HepG2 (cell line): Measurements from ENCODE around the gene CCDC38. TPM values are rescaled to one million over a fixed set of nuclear protein-coding genes. Genes with fewer than 3 reads are reported as not detected.

Source experiments
- ATAC-seq: fragments of 200-7000 bp; cut with Tn5 transposase; 3 replicates; pipeline ENCODE4 v1.9.1; 2020; ENCODE audit warnings: mild to moderate bottlenecking, moderate library complexity
- Bru-seq: library from RNA; stranded (reverse); fragments of 400-500 nt; gene quantifications from one replicate; lab custom pipeline; 2021; lab: Mats Ljungman, UMichigan
- BruChase-seq, 2 experiments: library from RNA; stranded (reverse); fragments of 400-500 nt; gene quantifications; one replicate each; lab custom pipeline; 2021; lab: Mats Ljungman, UMichigan
- BruUV-seq: library from RNA; stranded (reverse); fragments of 400-500 nt; replicated peaks from 2 replicates; lab custom pipeline; 2021; lab: Mats Ljungman, UMichigan
- CTCF ChIA-PET: fragments of 300-600 bp; formaldehyde crosslinking; extraction: SDS; loops from one replicate; lab custom pipeline; 2021; ENCODE audit warnings: low total read pairs, inconsistent platforms, low intra/inter-chr PET ratio; lab: Yijun Ruan, JAX
- POLR2A ChIA-PET: fragments of 350-600 bp; sonication (Branson Sonifier 250); formaldehyde crosslinking; loops from one replicate; lab custom pipeline; 2020; ENCODE audit warnings: antibody characterized with exemption, inconsistent platforms; lab: Yijun Ruan, JAX
- DNase-seq: peaks from one replicate; pipeline ENCODE4 v3.0.0-alpha.2; 2015; ENCODE audit warnings: low spot score
- FAIRE-seq: peaks from 3 replicates; lab custom pipeline; 2011; peaks lifted over from hg19 to GRCh38; lab: Jason Lieb, UNC
- H2AFZ ChIP-seq: one replicate; pipeline ENCODE4 v1.6.1; 2011; ENCODE audit warnings: low read length, inconsistent platforms
- H3K27ac ChIP-seq: fragments of 300-600 bp; 3 replicates; pipeline ENCODE4 v1.8.0; 2011; ENCODE audit warnings: mixed run types, mild to moderate bottlenecking, mixed read lengths, low read length, inconsistent platforms; ENCODE audit not compliant: insufficient read depth; ENCODE audit errors: extremely low read length
- H3K27me3 ChIP-seq, 2 experiments: fragments of 200-600 bp in 1 of 2; 2 replicates in 1 of 2; 3 replicates in 1 of 2; pipeline versions ENCODE4 v1.6.0 to v1.8.0; 2011; ENCODE audit warnings: low read length in 2 of 2, mild to moderate bottlenecking in 2 of 2, moderate library complexity in 2 of 2, inconsistent platforms in 1 of 2; ENCODE audit not compliant: insufficient read depth in 2 of 2, control insufficient read depth in 1 of 2
- H3K36me3 ChIP-seq, 2 experiments: fragments of 200-600 bp in 1 of 2; replicated peaks in 1 of 2; 2 replicates in 1 of 2; 3 replicates in 1 of 2; pipeline versions ENCODE4 v1.5.1 to v1.8.0; 2011; ENCODE audit warnings: low read length in 2 of 2, inconsistent platforms in 1 of 2; ENCODE audit not compliant: insufficient read depth in 2 of 2, control insufficient read depth in 1 of 2
- H3K4me1 ChIP-seq: 2 replicates; pipeline ENCODE4 v1.5.1; 2012; ENCODE audit warnings: low read length, inconsistent platforms; ENCODE audit not compliant: insufficient read depth
- H3K4me2 ChIP-seq: 2 replicates; pipeline ENCODE4 v1.6.0; 2011; ENCODE audit warnings: low read depth, low read length, inconsistent platforms
- H3K4me3 ChIP-seq, 3 experiments: fragments of 200-600 bp in 1 of 3; sonication (generic), shearing (Covaris generic) in 1 of 3; replicated peaks in 1 of 3; 2 replicates each; pipeline ENCODE4 v1.5.1; 2011 to 2016; ENCODE audit warnings: low read length in 3 of 3, inconsistent platforms in 2 of 3, low read depth in 2 of 3, mild to moderate bottlenecking in 2 of 3, control low read depth in 1 of 3, mixed read lengths in 1 of 3; ENCODE audit not compliant: insufficient read depth in 1 of 3
- H3K79me2 ChIP-seq: one replicate; pipeline ENCODE4 v1.6.1; 2011; ENCODE audit warnings: low read length, inconsistent platforms; ENCODE audit not compliant: insufficient read depth
- H3K9ac ChIP-seq: 2 replicates; pipeline ENCODE4 v1.6.0; 2011; ENCODE audit warnings: mild to moderate bottlenecking, low read depth, low read length, inconsistent platforms; ENCODE audit not compliant: insufficient read depth
- H3K9me3 ChIP-seq: 2 replicates; pipeline ENCODE4 v1.5.1; 2012; ENCODE audit warnings: mild to moderate bottlenecking, low read length
- H4K20me1 ChIP-seq: 2 replicates; pipeline ENCODE4 v1.6.0; 2011; ENCODE audit warnings: inconsistent platforms, mild to moderate bottlenecking, low read length, moderate library complexity; ENCODE audit not compliant: insufficient read depth
- ARNT ChIP-seq: fragments of 450-650 bp; IDR thresholded peaks from 2 replicates; pipeline ENCODE4 v1.6.1; 2017
- ARNT2 ChIP-seq: sonication (generic); formaldehyde crosslinking; IDR thresholded peaks from 2 replicates; pipeline ENCODE4 v1.8.0; 2022; ENCODE audit warnings: mild to moderate bottlenecking, low read depth, missing genetic modification reagents, moderate library complexity
- ATF7-NPFF ChIP-seq: sonication (generic); formaldehyde crosslinking; IDR thresholded peaks from 2 replicates; pipeline ENCODE4 v1.8.1; 2023; ENCODE audit warnings: mild to moderate bottlenecking, low read depth, missing genetic modification reagents, moderate library complexity
- HIVEP1 ChIP-seq: sonication (generic); formaldehyde crosslinking; IDR thresholded peaks from 2 replicates; pipeline ENCODE4 v1.4.0; 2020; ENCODE audit warnings: mild to moderate bottlenecking, missing genetic modification reagents
- ISX ChIP-seq: sonication (generic); formaldehyde crosslinking; conservative IDR thresholded peaks from 2 replicates; pipeline ENCODE4 v1.5.0; 2020; ENCODE audit warnings: missing genetic modification reagents
- KLF13 ChIP-seq: sonication (generic); formaldehyde crosslinking; IDR thresholded peaks from 2 replicates; pipeline ENCODE4 v1.4.0; 2020; ENCODE audit warnings: mild to moderate bottlenecking, missing genetic modification reagents
- KMT2B ChIP-seq: IDR thresholded peaks from 2 replicates; pipeline ENCODE4 v1.6.1; 2016; ENCODE audit warnings: missing genetic modification reagents, missing compliant biosample characterization
- RBFOX2 ChIP-seq: fragments of 200-400 bp; formaldehyde crosslinking; IDR thresholded peaks from 2 replicates; pipeline ENCODE4 v1.6.1; 2017; ENCODE audit warnings: low read depth, mild to moderate bottlenecking, low read length
- SOX6 ChIP-seq, 2 experiments: fragments of 450-650 bp in 1 of 2; sonication (generic) in 1 of 2; formaldehyde crosslinking in 1 of 2; IDR thresholded peaks; 2 replicates each; pipeline versions ENCODE4 v1.4.0 to v1.6.1; 2017 to 2020; ENCODE audit warnings: antibody characterized with exemption in 1 of 2, mild to moderate bottlenecking in 1 of 2, missing genetic modification reagents in 1 of 2
- SSRP1 ChIP-seq: IDR thresholded peaks from 2 replicates; pipeline ENCODE4 v1.6.1; 2016; ENCODE audit warnings: control low read depth
- ZFP62 ChIP-seq: sonication (generic); formaldehyde crosslinking; IDR thresholded peaks from 2 replicates; pipeline ENCODE4 v1.4.0; 2020; ENCODE audit warnings: missing genetic modification reagents
- ZNF441 ChIP-seq: sonication (generic); formaldehyde crosslinking; IDR thresholded peaks from 2 replicates; pipeline ENCODE4 v1.7.0; 2021; ENCODE audit warnings: missing genetic modification reagents, borderline replicate concordance
- ZNF557 ChIP-seq: sonication (generic); formaldehyde crosslinking; IDR thresholded peaks from 2 replicates; pipeline ENCODE4 v1.4.0; 2020; ENCODE audit warnings: missing genetic modification reagents
- ZNF816 ChIP-seq: sonication (generic); formaldehyde crosslinking; IDR thresholded peaks from 2 replicates; pipeline ENCODE4 v1.8.0; 2022; ENCODE audit warnings: missing genetic modification reagents, mild to moderate bottlenecking, borderline replicate concordance
- ZSCAN21 ChIP-seq: sonication (generic); formaldehyde crosslinking; IDR thresholded peaks from 2 replicates; pipeline ENCODE4 v1.8.0; 2022; ENCODE audit warnings: mild to moderate bottlenecking, missing genetic modification reagents, moderate library complexity, borderline replicate concordance
- WGBS: methylation state at CpG from one replicate; pipeline ENCODE4 v1.1.6; 2017; ENCODE audit warnings: low lambda C conversion rate; 5-methylcytosine and 5-hydroxymethylcytosine counted together
- in situ Hi-C: cut with HindIII; loops from 2 replicates; pipeline ENCODE4 v1.10.0; 2017; ENCODE audit warnings: low pct_unique_long_range_greater_than_20kb; ENCODE audit not compliant: extremely low pct_ligation_motif_present
- intact Hi-C: fragments of 100-400 bp; cut with micrococcal nuclease; formaldehyde crosslinking; loops from one replicate; pipeline ENCODE4 v1.10.0; 2022; ENCODE audit not compliant: unreplicated experiment
- long read RNA-seq, 2 experiments: library from RNA in 1 of 2; library from polyadenylated mRNA in 1 of 2; stranded (forward) in 1 of 2; unstranded in 1 of 2; transcript quantifications; one replicate each; pipeline ENCODE4 v2.0.0, GENCODE V29; 2019 to 2022
- polyA minus RNA-seq, 3 experiments: library from RNA; depleted of rRNA, polyadenylated mRNA; stranded (reverse); fragments of >200 nt; gene quantifications; 2 replicates each; pipeline ENCODE4 v1.2.3, GENCODE V29; 2011; ENCODE audit warnings: low replicate concordance in 1 of 3
- polyA plus RNA-seq, 8 experiments: library from polyadenylated mRNA; depleted of rRNA in 3 of 8; stranded (reverse) in 7 of 8; unstranded in 1 of 8; fragments of >200 nt; fragmentation: Illumina TruSeq in 4 of 8; extraction: Trizol in 4 of 8; gene quantifications; 2 replicates each; pipeline versions ENCODE4 v1.2.1 to v1.2.3, GENCODE V29; 2011 to 2016; ENCODE audit warnings: low read depth in 4 of 8, missing spikeins in 1 of 8, mixed read lengths in 1 of 8; ENCODE audit not compliant: insufficient read depth in 1 of 8
- total RNA-seq, 5 experiments: library from RNA; depleted of rRNA; stranded (reverse); fragments of >200 nt; fragmentation: Illumina TruSeq; extraction: Trizol; gene quantifications; 2 replicates each; pipeline ENCODE4 v1.2.3, GENCODE V29; 2016; ENCODE audit warnings: low read depth in 1 of 5
- TF ChIP-seq, protein P1 (sequence below): IDR thresholded peaks from 2 replicates; pipeline ENCODE4 v1.6.1; 2016; ENCODE audit warnings: missing genetic modification reagents, missing compliant biosample characterization
- TF ChIP-seq, protein P2 (sequence below): sonication (generic); formaldehyde crosslinking; IDR thresholded peaks from 2 replicates; pipeline ENCODE4 v1.5.1; 2020; ENCODE audit warnings: mild to moderate bottlenecking, moderate library complexity, missing genetic modification reagents

The CCDC38 gene
- total RNA-seq (2016; rRNA removed; fragmentation: Illumina TruSeq; extraction: Trizol) (0.18 and 0.24 TPM in 2 replicates), polyA plus RNA-seq (2011; rRNA removed) (0.30 and 0.32 TPM in 2 replicates), polyA minus RNA-seq (2011; rRNA and poly(A)+ RNA removed; ENCODE audit: low replicate concordance) (0.16 TPM in 1 of 2 replicates, not detected in the other), Bru-seq, nascent RNA (percentile 24 among the genes with signal in this experiment), BruChase-seq, experiment 1, labeled RNA remaining after a 6-hour chase (percentile 15 among the genes with signal in this experiment), BruChase-seq, experiment 2, labeled RNA remaining after a 2-hour chase (percentile 19 among the genes with signal in this experiment)
- total RNA-seq (2016; cell fraction: cytosol; rRNA removed; fragmentation: Illumina TruSeq; extraction: Trizol; ENCODE audit: low read depth): 0.10 and 0.18 TPM in 2 replicates
- total RNA-seq (2016; cell fraction: insoluble cytoplasmic fraction; rRNA removed; fragmentation: Illumina TruSeq; extraction: Trizol): 0.18 and 0.22 TPM in 2 replicates
- 0.24 and 0.53 TPM in 2 replicates for total RNA-seq (2016; cell fraction: membrane; rRNA removed; fragmentation: Illumina TruSeq; extraction: Trizol)
- 0.22 and 0.31 TPM in 2 replicates for total RNA-seq (2016; cell fraction: nucleus; rRNA removed; fragmentation: Illumina TruSeq; extraction: Trizol)
- 0.13 and 0.35 TPM in 2 replicates for polyA plus RNA-seq (2011; cell fraction: cytosol; rRNA removed)
- 0.13 and 0.17 TPM in 2 replicates for polyA plus RNA-seq (2011; cell fraction: nucleus; rRNA removed)
- polyA plus RNA-seq (2012): 0.36 and 0.39 TPM in 2 replicates
- polyA plus RNA-seq (2016; cell fraction: cytosol; fragmentation: Illumina TruSeq; extraction: Trizol; ENCODE audit: low read depth): 0.05 and 0.08 TPM in 2 replicates
- 0.29 and 0.36 TPM in 2 replicates for polyA plus RNA-seq (2016; cell fraction: insoluble cytoplasmic fraction; fragmentation: Illumina TruSeq; extraction: Trizol; ENCODE audit: low read depth)
- polyA plus RNA-seq (2016; cell fraction: membrane; fragmentation: Illumina TruSeq; extraction: Trizol; ENCODE audit: low read depth): 0.17 and 0.19 TPM in 2 replicates
- 0.35 and 0.41 TPM in 2 replicates for polyA plus RNA-seq (2016; cell fraction: nucleus; fragmentation: Illumina TruSeq; extraction: Trizol; ENCODE audit: insufficient read depth, low read depth)
- polyA minus RNA-seq (2011; cell fraction: cytosol; rRNA and poly(A)+ RNA removed): 0.35 TPM in 1 of 2 replicates, not detected in the other
- 0.26 and 1.1 TPM in 2 replicates for polyA minus RNA-seq (2011; cell fraction: nucleus; rRNA and poly(A)+ RNA removed)
- long read RNA-seq, experiment 1: 0 reads
- long read RNA-seq, experiment 2: 0 reads

DNA sequence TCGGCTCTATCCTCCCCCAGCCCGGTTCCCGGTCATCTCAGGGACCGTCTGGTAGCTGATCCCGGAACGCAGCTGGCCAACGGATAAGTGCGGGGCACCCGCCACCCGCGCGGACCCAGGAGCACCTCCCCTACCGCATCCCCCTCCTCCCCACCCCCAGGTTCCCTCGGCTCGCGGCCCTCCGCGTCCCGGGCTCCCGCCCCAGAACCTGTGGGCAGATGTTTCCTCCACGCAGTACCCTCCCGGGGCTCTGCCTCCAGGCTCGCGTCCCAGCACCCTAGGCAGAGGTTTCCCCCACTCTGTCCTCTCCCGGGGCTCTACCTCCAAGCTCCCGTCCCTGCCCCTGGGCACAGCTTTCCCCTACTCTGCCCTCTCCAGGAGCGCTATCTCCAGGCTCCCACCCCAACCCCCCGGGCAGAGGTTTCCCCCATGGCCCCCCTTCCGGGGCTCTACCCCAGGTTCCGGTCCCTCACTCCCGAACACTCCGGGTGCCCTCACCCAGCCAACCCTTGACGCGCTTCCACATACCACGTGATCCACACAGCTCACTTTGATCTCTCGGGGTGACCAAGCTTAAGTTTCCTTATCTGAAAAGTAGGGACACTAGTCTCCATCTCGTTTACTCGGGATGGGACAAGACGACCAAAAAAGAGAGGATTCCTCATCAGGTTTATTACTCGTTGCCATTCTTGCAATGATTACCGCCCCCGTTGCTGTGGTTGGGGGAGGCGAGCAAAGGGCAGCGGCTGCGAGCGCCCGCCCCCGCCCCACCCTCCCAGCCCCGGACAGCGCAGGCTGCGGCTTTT lies at the start of gene CCDC38:
CCDC38 (minus strand) TSS at position 91 of the 806 bp plus-strand sequence. CDS start 6,105 bp downstream, outside the sequence.
- Histone ChIP-seq H3K27ac (peak within 1 kb of the TSS; percentile 88), H3K4me1 (peaks cover 53% of the 10 kb centered on the region), H4K20me1 (no peaks in the 10 kb centered on the region), H3K9ac (peak within 1 kb of the TSS; percentile 85), H2AFZ (no peak within 1 kb of the TSS), H3K36me3 (no peaks in the 10 kb centered on the region), H3K9me3 (no peaks in the 10 kb centered on the region), H3K4me3 (peak within 1 kb of the TSS; percentile 72 to 92 (median 86)), H3K4me2 (peak within 1 kb of the TSS; percentile 94), H3K79me2 (peaks cover 15% of the 10 kb centered on the region), H3K27me3 (no peaks in the 10 kb centered on the region; a peak in 1 of 5 replicates)
- peak; percentile 90 for ATAC-seq
- no TSS peak for BruUV-seq
- in situ Hi-C loops (no loop called here), intact Hi-C loops (loop anchor here (2.0 kb wide), 1 partner anchor 54 kb away; the partner anchor contains the start of gene HAL)
- ChIA-PET CTCF (no interaction called here), POLR2A (interaction anchor here (0.5 to 4.7 kb wide), 17 partner anchors 10 to 329 kb away, joined by 3 to 92 read pairs (median 9); partner anchors contain the start of genes HAL and LTA4H)
- under 1% methylated on average over 30 of the region's 51 CpGs for WGBS
- peak; percentile 88 for DNase-seq
- peak; percentile 71 for FAIRE-seq
- TF ChIP-seq SSRP1 (CRISPR knock-in tag) (peak; percentile 64; the same call in 1 of the 2 replicates), ISX (CRISPR knock-in tag) (0 out of 2 replicates have a peak, but pooled peaks have one; percentile 63), ATF7-NPFF (CRISPR knock-in tag) (no peak; the same call in 1 of the 2 replicates), SOX6 (IDR thresholded peaks at IDR 0.05) (no peak), SOX6 (CRISPR knock-in tag; IDR thresholded peaks at IDR 0.05) (peak; percentile 26; the same call in 1 of the 2 replicates), HIVEP1 (CRISPR knock-in tag) (peak; percentile 44; the same call in 1 of the 2 replicates), ARNT2 (CRISPR knock-in tag) (0 out of 2 replicates have a peak, but pooled peaks have one; percentile 44), KMT2B (CRISPR knock-in tag) (peak; percentile 41), ZSCAN21 (CRISPR knock-in tag) (no peak), ZFP62 (CRISPR knock-in tag) (no peak), ZNF441 (CRISPR knock-in tag) (no peak), ZNF816 (peak; percentile 16), KLF13 (no peak), ARNT (no peak), RBFOX2 (peak; percentile 59), ZNF557 (CRISPR knock-in tag) (no peak)
- TF ChIP-seq, protein P1, sequence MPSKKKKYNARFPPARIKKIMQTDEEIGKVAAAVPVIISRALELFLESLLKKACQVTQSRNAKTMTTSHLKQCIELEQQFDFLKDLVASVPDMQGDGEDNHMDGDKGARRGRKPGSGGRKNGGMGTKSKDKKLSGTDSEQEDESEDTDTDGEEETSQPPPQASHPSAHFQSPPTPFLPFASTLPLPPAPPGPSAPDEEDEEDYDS (CRISPR knock-in tag): peak; percentile 34; the same call in 1 of the 2 replicates
- TF ChIP-seq, protein P2, sequence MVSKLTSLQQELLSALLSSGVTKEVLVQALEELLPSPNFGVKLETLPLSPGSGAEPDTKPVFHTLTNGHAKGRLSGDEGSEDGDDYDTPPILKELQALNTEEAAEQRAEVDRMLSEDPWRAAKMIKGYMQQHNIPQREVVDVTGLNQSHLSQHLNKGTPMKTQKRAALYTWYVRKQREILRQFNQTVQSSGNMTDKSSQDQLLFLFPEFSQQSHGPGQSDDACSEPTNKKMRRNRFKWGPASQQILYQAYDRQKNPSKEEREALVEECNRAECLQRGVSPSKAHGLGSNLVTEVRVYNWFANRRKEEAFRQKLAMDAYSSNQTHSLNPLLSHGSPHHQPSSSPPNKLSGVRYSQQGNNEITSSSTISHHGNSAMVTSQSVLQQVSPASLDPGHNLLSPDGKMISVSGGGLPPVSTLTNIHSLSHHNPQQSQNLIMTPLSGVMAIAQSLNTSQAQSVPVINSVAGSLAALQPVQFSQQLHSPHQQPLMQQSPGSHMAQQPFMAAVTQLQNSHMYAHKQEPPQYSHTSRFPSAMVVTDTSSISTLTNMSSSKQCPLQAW (CRISPR knock-in tag): peak; percentile 72
